GM18870 (cell line): ENCODE results near the gene COX6A1.
"Not testable (repeated sequence)": the region's sequence is repeated elsewhere in the genome, so short reads cannot be mapped to it uniquely, and the experiment has no call there.

Source experiments
- ATAC-seq: cut with Tn5 transposase; IDR thresholded peaks from one replicate; pipeline ENCODE4 v1.9.1; 2021; ENCODE audit warnings: moderate library complexity; ENCODE audit not compliant: unreplicated experiment

The COX6A1 gene

GRCh38 chr12:120466560-120467315 lies 28.8 kb downstream of the COX6A1 start:
- ATAC-seq: no peak

DNA sequence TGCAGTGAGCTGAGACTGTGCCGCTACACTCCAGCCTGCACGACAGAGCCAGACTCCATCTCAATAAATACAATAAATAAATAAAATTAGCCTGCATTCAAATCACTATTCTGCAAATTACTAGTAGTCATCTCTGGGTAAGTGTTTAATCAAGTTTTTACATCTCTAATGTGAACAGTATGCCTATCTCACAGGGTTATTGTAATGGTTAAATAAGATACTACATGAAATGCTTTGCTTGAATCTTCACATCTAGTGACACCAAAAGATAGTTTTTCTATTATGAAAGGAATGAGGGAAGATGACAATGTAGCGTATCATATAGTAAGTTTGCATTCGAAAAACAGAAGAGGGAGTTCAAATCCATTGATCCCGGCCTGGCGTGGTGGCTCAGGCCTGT lies 29.5 kb downstream of the COX6A1 start:
- no peak for ATAC-seq

DNA sequence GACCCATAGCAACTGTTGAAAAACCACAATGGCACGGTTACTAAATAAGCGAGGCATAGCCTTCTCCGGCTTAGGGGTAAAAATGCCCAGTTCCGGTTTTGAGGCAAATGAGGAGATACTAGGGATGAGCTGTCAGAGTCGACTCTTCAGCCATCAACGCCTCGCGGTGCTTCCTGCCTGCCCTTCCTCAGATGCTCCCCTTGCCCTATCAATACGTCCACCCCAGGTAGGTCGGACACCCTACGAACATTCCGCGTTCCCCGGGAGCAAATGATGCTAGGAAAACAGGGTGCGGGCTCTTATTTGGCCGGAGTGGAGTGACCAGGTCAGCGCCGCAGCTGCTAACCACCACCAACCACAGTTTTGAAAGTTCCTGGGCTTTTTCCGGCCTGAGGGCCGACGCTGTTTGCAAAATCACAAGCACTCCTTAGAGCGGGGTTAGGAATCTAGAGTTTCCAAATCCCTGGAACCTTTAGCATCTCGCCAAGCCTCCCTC lies 30.5 kb downstream of the COX6A1 start:
- ATAC-seq: no peak

GRCh38 chr12:120468821-120469449 lies 31.0 kb downstream of the COX6A1 start:
- no peak for ATAC-seq

DNA sequence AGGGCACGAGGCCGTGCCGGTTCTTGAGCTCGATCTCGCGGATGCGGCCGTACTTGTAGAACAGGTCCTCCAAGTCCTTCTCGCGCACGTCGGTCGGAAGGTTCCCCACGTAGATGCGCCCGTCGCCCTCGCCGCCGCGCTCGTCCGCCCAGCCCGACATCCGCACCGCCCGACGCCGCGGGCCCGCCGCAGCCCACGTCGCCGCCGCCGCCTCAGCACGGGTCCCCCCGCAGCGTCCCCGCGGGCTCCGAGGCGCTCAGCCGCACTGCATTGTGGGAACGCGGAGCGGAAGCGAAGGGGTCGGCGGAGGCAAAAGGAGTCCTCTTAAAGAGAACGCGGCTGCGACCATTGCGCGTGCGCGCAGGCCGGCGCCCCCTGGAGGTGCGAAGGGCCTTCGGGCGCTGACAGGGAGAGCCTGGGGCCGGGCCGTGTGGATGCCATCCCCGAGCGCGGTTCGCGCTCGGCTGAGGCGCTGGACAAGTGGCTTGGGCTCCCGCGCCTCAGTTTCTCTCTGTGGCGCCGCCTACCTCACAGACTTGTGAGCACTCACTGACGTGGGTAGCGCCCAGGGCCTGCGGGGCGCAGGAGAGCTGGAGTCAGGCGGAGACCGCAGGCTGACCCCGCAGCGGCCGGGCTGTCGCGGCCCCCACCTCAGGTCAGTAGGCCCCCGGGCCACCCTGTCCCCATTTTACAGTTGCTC lies 31.7 kb downstream of the COX6A1 start, which contains the start of gene SRSF9:
Gene SRSF9 (minus strand): TSS at position 299 of the 700 bp plus-strand sequence. CDS start 139 bp downstream, at position 160.
- ATAC-seq: no peak

- no peak for ATAC-seq
Observed at GRCh38 chr12:120470150-120470784, 32.4 kb downstream of the COX6A1 start.

DNA sequence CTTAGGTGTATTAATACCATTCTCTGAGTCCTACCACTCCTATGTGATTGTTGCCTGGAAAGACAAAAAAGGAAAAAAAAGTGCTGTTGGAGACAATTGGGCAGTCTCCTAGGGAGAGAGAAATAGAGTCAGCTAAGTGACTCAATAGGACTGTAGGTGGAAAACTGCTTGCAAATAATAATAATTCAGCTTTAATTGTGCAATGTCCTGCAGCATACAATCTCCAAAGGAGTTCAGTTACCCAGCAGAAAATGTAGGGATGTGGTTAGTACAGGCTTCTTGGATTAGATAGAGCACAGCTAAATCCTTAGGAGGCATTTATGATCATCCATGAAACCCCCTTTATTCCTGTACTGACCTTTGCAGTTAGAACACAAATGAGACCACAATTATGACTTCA lies 34.6 kb downstream of the COX6A1 start:
- no peak for ATAC-seq

GRCh38 chr12:120473807-120474615 lies 36.1 kb downstream of the COX6A1 start:
- no peak for ATAC-seq

DNA sequence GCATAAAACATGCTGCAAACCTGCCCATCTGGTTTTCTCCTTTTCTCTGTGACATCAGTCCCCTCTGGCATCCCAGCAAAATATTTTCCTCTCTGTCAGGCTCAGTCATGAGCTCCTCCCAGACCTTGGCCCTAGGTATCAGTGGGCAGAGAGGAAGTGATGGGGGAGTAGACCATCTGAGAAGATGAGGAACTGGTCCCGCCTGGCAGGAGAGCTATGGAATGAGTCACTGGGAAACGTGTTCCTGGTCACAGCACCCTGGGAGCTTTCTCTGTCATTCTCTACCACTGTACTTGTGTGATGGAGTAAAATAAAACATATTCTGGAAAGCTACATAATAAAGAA lies 36.7 kb downstream of the COX6A1 start:
- ATAC-seq: no peak

- no peak for ATAC-seq
Observed at GRCh38 chr12:120475643-120476042, 37.7 kb downstream of the COX6A1 start.

- ATAC-seq: no peak
Observed at GRCh38 chr12:120479458-120479857, 41.5 kb downstream of the COX6A1 start.

DNA sequence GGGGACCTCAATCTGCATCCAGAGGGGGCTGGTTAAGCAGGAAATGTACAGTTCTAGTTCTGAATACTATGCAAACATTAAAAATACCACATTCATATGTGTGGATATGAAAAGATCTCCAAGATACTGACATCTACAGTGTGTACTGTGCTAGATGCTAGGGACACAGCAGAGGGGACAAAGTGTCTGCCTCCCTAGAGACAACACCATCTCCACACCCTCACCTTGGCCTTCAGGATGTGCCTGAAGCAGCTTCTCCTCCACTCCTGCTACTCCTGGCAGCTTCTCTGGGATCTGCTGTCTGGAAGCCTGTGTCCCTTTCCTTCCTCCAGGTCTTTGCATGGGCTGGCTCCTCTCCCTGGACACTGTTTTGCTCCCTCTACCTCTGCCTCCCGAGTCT lies 42.3 kb downstream of the COX6A1 start:
- no peak for ATAC-seq

DNA sequence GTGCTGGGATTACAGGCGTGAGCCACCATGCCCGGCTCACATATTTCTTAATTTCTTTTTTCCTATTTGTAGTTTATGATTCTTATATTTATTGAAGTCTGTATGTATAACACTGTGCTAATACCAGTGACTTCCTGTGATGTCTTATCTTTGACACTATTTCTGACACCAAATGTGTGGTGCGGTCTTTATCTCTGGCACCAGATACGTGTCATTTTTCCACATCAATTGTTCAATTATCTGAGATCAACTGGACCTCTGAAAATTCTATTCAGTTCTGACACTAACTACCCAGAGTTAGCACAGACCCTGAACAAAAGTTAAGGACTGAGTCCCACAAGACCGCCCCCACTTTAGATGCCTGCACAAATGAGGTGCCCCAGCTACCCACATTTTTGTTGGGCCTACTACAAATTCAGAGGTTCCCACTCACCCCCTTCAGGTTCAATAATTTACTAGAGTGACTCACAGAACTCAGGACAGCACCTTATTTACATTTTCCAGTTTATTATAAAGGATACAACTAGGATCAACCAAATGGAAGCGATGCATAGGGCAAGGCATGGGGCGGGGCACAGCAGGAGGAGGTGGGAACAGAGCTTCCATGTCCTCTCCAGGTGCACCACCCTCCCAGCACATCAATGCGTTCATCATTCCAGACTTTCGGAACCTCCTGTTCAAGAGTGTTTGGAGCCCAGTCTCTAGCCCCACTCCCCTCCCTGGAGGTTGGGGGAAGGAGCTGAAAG lies 43.3 kb downstream of the COX6A1 start:
- no peak for ATAC-seq

GRCh38 chr12:120483621-120484020 lies 45.7 kb downstream of the COX6A1 start:
- no peak for ATAC-seq

GRCh38 chr12:120485961-120486881 lies 48.3 kb downstream of the COX6A1 start:
- ATAC-seq: no peak

DNA sequence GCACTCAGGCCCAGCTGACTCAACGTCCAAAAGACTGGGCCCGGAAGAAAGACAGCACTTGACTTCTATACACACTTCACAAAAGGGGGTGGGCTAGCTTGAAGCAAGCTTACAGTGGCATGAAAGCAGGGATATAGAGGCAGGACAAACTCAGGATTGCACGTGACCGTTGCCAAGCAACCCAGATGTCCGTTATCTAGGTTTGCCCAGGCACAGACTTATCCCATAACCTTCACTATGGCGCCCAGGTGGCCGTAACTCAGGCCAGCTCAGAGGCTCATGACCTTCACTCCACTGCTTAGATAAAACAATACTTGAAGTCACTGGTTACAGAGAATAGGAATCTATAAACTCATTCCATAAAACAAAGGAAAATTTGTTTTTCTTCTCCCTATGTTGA lies 49.6 kb downstream of the COX6A1 start:
- ATAC-seq: not testable (repeated sequence)

- ATAC-seq: no peak
Observed at GRCh38 chr12:120488057-120488640, 50.2 kb downstream of the COX6A1 start.

DNA sequence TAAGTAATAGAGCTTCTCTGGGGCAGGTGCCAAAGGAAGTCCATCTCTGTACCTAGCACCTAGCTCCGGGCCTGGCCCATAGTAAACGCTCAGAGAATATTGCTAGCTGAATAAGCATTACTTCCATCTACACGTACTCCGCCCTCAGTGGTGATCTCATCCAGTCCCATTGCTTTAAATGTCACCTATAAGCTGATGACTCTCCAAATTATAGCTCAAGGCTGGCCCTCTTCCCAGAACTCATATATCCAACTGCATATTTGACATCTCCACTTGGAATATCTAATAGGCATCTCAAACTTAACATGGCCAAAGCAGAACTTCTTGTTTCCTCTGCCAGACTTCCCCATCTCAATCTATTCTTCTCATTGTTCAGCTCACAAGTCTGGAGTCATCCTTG lies 51.1 kb downstream of the COX6A1 start:
- no peak for ATAC-seq
